Panc1 (cell line): ENCODE measurements around the gene ZNF660. TPM values are rescaled to one million over a fixed set of nuclear protein-coding genes. Genes with fewer than 3 reads are reported as not detected.

Experiments
- ATAC-seq: fragments of 200-7000 bp; cut with Tn5 transposase; 2 replicates; pipeline ENCODE4 v1.9.1; 2020; ENCODE audit warnings: mild to moderate bottlenecking, moderate library complexity
- BruUV-seq: library from RNA; stranded (reverse); fragments of 400-500 nt; replicated peaks from 2 replicates; lab custom pipeline; 2021; lab: Mats Ljungman, UMichigan
- CTCF ChIA-PET: fragments of 300-600 bp; sonication (Branson Sonifier 250); formaldehyde crosslinking; loops from one replicate; lab custom pipeline; 2022; ENCODE audit warnings: antibody characterized with exemption; lab: Charles Lee
- POLR2A ChIA-PET: fragments of 300-600 bp; sonication (Branson Sonifier 250); formaldehyde crosslinking; loops from one replicate; lab custom pipeline; 2022; ENCODE audit warnings: antibody characterized with exemption; lab: Charles Lee
- DNase-seq: peaks from one replicate; pipeline ENCODE4 v3.0.0-alpha.2; 2010; ENCODE audit warnings: low read depth, low spot score
- H3K27ac ChIP-seq: 2 replicates; pipeline ENCODE4 v1.5.1; 2011; ENCODE audit warnings: mild to moderate bottlenecking, low read length, inconsistent platforms
- H3K27me3 ChIP-seq: fragments of 200-500 bp; sonication (Bioruptor generic); 2 replicates; pipeline ENCODE4 v1.6.0; 2014; ENCODE audit warnings: low read length, inconsistent platforms; ENCODE audit not compliant: control insufficient read depth, insufficient read depth
- H3K36me3 ChIP-seq: fragments of 200-500 bp; sonication (Bioruptor generic); 2 replicates; pipeline ENCODE4 v1.5.1; 2014; ENCODE audit warnings: inconsistent platforms, mild to moderate bottlenecking, low read length, moderate library complexity; ENCODE audit not compliant: control insufficient read depth, insufficient read depth
- H3K4me1 ChIP-seq: 2 replicates; pipeline ENCODE4 v1.5.1; 2011; ENCODE audit warnings: inconsistent platforms, mild to moderate bottlenecking, low read length, moderate library complexity; ENCODE audit not compliant: control insufficient read depth, insufficient read depth
- H3K4me3 ChIP-seq, 2 experiments: 2 replicates each; pipeline ENCODE4 v1.5.1; 2011 to 2012; ENCODE audit warnings: low read depth in 2 of 2, low read length in 2 of 2, mild to moderate bottlenecking in 2 of 2, inconsistent platforms in 1 of 2, moderate library complexity in 1 of 2
- H3K9me3 ChIP-seq: fragments of 200-500 bp; sonication (Bioruptor generic); 2 replicates; pipeline ENCODE4 v1.5.1; 2014; ENCODE audit warnings: low read depth, mild to moderate bottlenecking, inconsistent platforms, low read length, moderate library complexity; ENCODE audit not compliant: control insufficient read depth, insufficient read depth
- CTCF ChIP-seq: fragments of 450-650 bp; IDR thresholded peaks from 2 replicates; pipeline ENCODE4 v1.5.1; 2017; ENCODE audit warnings: mild to moderate bottlenecking
- POLR2AphosphoS5 ChIP-seq: IDR thresholded peaks from 2 replicates; pipeline ENCODE4 v1.6.1; 2012; ENCODE audit warnings: mild to moderate bottlenecking, low read depth, low read length, moderate library complexity
- REST ChIP-seq, 2 experiments: IDR thresholded peaks; 2 replicates each; pipeline ENCODE4 v1.6.1; 2011 to 2012; ENCODE audit warnings: low read depth in 2 of 2, control low read depth in 1 of 2, low read length in 1 of 2, mild to moderate bottlenecking in 1 of 2, moderate library complexity in 1 of 2; ENCODE audit not compliant: insufficient read depth in 1 of 2
- SIN3A ChIP-seq: IDR thresholded peaks from 2 replicates; pipeline ENCODE4 v1.6.1; 2012; ENCODE audit warnings: low read depth, mild to moderate bottlenecking, low read length, moderate library complexity, borderline replicate concordance; ENCODE audit not compliant: insufficient read depth
- TCF7L2 ChIP-seq: IDR thresholded peaks from 2 replicates; pipeline ENCODE4 v1.6.1; 2011; ENCODE audit warnings: mild to moderate bottlenecking, low read depth, low read length, inconsistent platforms
- in situ Hi-C: cut with HindIII; loops from 2 replicates; pipeline ENCODE4 v1.10.0; 2016; ENCODE audit warnings: low sequenced_read_pairs, low pct_unique_long_range_greater_than_20kb
- intact Hi-C: fragments of 100-400 bp; cut with micrococcal nuclease; formaldehyde crosslinking; loops from one replicate; pipeline ENCODE4 v1.10.0; 2022; ENCODE audit not compliant: unreplicated experiment
- total RNA-seq: library from RNA; stranded (reverse); gene quantifications from one replicate; pipeline ENCODE4 v1.2.1, GENCODE V29; 2021; ENCODE audit not compliant: unreplicated experiment

The ZNF660 gene
- total RNA-seq, 1 experiment from 2014 or later, result not detected

DNA sequence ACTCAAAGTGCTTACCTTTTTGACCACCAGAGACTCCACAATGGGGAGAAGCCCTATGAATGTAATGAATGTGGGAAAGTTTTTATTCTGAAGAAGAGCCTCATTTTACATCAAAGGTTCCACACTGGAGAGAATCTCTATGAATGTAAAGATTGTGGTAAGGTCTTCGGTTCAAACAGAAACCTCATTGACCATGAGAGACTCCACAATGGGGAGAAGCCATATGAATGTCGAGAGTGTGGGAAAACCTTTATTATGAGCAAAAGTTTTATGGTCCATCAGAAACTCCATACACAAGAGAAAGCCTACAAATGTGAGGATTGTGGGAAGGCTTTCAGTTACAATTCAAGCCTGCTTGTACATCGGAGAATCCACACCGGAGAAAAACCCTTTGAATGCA is 58.3 kb downstream of the ZNF660 start:
- peaks cover 64% of the 10 kb centered on the region for H3K9me3 ChIP-seq
- intact Hi-C loops, result no loop called here
- CTCF ChIA-PET, result no interaction called here

DNA sequence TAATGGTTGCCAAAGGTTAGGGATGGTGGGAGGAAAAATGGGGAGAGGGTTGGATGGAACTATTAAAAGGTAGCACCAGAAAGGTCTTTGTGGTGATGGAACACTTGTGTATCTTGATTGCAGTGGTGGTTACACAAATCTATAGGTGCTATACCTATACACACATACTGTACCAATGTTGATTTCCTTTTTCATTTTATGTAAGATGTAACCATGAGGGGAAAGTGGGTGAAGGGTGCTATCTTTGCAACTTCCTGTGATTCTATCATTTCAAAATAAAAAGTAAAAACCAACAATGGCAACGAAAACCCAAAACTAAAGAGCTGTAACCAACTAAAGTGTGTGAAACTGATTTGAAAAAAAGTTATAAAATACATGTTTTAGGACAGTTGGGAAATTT is 63.0 kb downstream of the ZNF660 start:
- intact Hi-C loops, result no loop called here
- Histone ChIP-seq H3K27me3 (no peaks in the 10 kb centered on the region), H3K9me3 (peaks cover 37% of the 10 kb centered on the region), H3K4me3 (no peak overlapping the region), H3K4me1 (no peaks in the 10 kb centered on the region), H3K36me3 (peaks cover 9% of the 10 kb centered on the region; the same call in 1 of the 2 replicates), H3K27ac (peak overlapping the region; percentile 88; the same call in 1 of the 2 replicates)
- TF ChIP-seq SIN3A, result no peak
- in situ Hi-C loops, result no loop called here
- CTCF ChIA-PET, result no interaction called here
- ATAC-seq (no peak), DNase-seq (no peak)
- no TSS peak for BruUV-seq
- POLR2A ChIA-PET, result interaction anchor here (0.6 kb wide), 1 partner anchor 115 kb away, joined by 20 read pairs; no protein-coding TSS in a partner anchor

More for the DNA sequence above, 58.3 kb downstream of the ZNF660 start:
- H3K27ac ChIP-seq, result no peak overlapping the region
- no peak for DNase-seq
- no peak overlapping the region for H3K4me3 ChIP-seq
- ATAC-seq, result no peak
- TF ChIP-seq REST (IDR thresholded peaks at IDR 0.05; ENCODE audit: insufficient read depth in 1 of 2, low read depth in 2 of 2, low read length in 1 of 2) (no peak), CTCF (no peak), TCF7L2 (no peak), POLR2AphosphoS5 (no peak), SIN3A (no peak)
- H3K4me1 ChIP-seq, result no peaks in the 10 kb centered on the region
- BruUV-seq, result no TSS peak
- POLR2A ChIA-PET, result no interaction called here
- 0 out of 2 replicates have a peak, but pooled peaks cover 5% of the 10 kb centered on the region for H3K36me3 ChIP-seq
- no peaks in the 10 kb centered on the region for H3K27me3 ChIP-seq
- in situ Hi-C loops, result no loop called here

DNA sequence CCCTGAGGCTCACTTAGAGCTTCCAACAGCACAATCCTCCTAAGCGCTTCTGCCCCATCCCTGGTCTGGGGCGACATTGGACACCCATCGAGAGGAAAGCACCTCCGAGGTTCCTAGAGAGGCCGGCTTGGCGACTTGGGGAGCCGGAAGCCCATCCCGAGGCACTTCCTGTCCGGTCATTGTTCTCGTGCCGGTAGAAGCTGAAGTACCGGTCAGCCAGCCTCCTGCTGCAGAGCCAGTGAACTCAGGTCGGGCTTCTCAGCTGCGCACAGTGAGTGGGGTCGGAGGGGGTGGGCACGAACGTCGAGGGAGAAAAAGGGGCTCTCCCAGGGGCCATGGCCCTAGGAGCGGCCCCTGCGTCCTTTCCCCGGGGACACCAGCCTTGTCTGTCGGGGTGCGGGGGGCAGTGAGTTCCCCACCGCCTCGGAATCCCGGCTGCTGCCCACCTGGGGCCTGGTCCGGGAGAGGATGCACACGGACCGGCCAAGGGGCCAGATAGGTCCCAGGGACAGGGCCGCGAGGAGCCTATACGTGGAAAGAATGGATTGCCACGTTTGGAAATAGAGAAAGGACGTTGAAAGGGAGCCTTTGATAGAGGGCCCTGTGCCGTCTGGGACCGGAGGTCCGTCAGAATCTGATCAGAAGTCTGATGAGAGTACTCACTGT is 63.9 kb downstream of the ZNF660 start, which contains the start of gene ZNF35:
ZNF35 (plus strand) TSS at position 169 of the 666 bp plus-strand sequence. CDS start 2,336 bp downstream, outside the sequence.
- BruUV-seq, result TSS peak; percentile 51
- CTCF ChIA-PET, result no interaction called here

More for the DNA sequence above, 63.9 kb downstream of the ZNF660 start, which contains the start of gene ZNF35:
- DNase-seq (peak; percentile 46), ATAC-seq (peak; percentile 99)
- H3K27ac ChIP-seq, result peak within 1 kb of the TSS; percentile 88
- in situ Hi-C loops (no loop called here), intact Hi-C loops (no loop called here)
- peaks cover 9% of the 10 kb centered on the region for H3K36me3 ChIP-seq
- POLR2A ChIA-PET, result interaction anchor here (0.6 kb wide), 1 partner anchor 114 kb away, joined by 20 read pairs; no protein-coding TSS in a partner anchor
- no peaks in the 10 kb centered on the region for H3K27me3 ChIP-seq
- H3K4me1 ChIP-seq, result no peaks in the 10 kb centered on the region
- TF ChIP-seq TCF7L2, result no peak
- peak; percentile 63 for TF ChIP-seq POLR2AphosphoS5
- no peak for TF ChIP-seq REST (IDR thresholded peaks at IDR 0.05; ENCODE audit: insufficient read depth in 1 of 2, low read depth in 2 of 2, low read length in 1 of 2)
- TF ChIP-seq SIN3A, result 0 out of 2 replicates have a peak, but pooled peaks have one; percentile 35
- TF ChIP-seq CTCF, result no peak
- peaks cover 37% of the 10 kb centered on the region for H3K9me3 ChIP-seq
- peak within 1 kb of the TSS; percentile 59 to 89 for H3K4me3 ChIP-seq
